ENCODE measurements around the gene PCLAF. TPM values are rescaled to one million over a fixed set of nuclear protein-coding genes. Genes with fewer than 3 reads are reported as not detected.

PCLAF gene
- total and polyA plus RNA-seq, 2 of the 13 experiments (the other 11 are each of a cell fraction or from before 2014, with no cell fraction given) = 98.6 to 98.9 TPM

- TF ChIP-seq, protein P1, sequence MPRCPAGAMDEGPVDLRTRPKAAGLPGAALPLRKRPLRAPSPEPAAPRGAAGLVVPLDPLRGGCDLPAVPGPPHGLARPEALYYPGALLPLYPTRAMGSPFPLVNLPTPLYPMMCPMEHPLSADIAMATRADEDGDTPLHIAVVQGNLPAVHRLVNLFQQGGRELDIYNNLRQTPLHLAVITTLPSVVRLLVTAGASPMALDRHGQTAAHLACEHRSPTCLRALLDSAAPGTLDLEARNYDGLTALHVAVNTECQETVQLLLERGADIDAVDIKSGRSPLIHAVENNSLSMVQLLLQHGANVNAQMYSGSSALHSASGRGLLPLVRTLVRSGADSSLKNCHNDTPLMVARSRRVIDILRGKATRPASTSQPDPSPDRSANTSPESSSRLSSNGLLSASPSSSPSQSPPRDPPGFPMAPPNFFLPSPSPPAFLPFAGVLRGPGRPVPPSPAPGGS (CRISPR knock-in tag; IDR thresholded peaks at IDR 0.05) = 0 out of 2 replicates have a peak, but pooled peaks have one; percentile 56
- TF ChIP-seq ZNF775 (CRISPR knock-in tag; IDR thresholded peaks at IDR 0.05; ENCODE audit: borderline replicate concordance) = no peak
- TF ChIP-seq, protein P2, sequence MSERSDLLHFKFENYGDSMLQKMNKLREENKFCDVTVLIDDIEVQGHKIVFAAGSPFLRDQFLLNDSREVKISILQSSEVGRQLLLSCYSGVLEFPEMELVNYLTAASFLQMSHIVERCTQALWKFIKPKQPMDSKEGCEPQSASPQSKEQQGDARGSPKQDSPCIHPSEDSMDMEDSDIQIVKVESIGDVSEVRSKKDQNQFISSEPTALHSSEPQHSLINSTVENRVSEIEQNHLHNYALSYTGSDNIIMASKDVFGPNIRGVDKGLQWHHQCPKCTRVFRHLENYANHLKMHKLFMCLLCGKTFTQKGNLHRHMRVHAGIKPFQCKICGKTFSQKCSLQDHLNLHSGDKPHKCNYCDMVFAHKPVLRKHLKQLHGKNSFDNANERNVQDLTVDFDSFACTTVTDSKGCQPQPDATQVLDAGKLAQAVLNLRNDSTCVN (CRISPR knock-in tag; IDR thresholded peaks at IDR 0.05; ENCODE audit: borderline replicate concordance) = no peak
- no peak for TF ChIP-seq TSC22D2 (CRISPR knock-in tag; IDR thresholded peaks at IDR 0.05; ENCODE audit: borderline replicate concordance)
- TF ChIP-seq ARNT (IDR thresholded peaks at IDR 0.05) = no peak
- peak; percentile 44 for TF ChIP-seq SRSF1 (optimal IDR thresholded peaks at IDR 0.05; ENCODE audit: low read depth, low read length)
- no peak for TF ChIP-seq KDM4B (CRISPR knock-in tag; IDR thresholded peaks at IDR 0.05)
- 0 out of 2 replicates have a peak, but pooled peaks have one; percentile 14 for TF ChIP-seq FOXO1 (CRISPR knock-in tag; IDR thresholded peaks at IDR 0.05)
- no peak for TF ChIP-seq AFF4 (CRISPR knock-in tag; IDR thresholded peaks at IDR 0.05)
- no peak for TF ChIP-seq HNRNPLL (IDR thresholded peaks at IDR 0.05; ENCODE audit: low read depth, low read length, poor library complexity, severe bottlenecking)
- TF ChIP-seq TGIF2 (CRISPR knock-in tag; IDR thresholded peaks at IDR 0.05) = no peak; the same call in 1 of the 2 replicates
- TF ChIP-seq HMGXB3 (CRISPR knock-in tag; IDR thresholded peaks at IDR 0.05; ENCODE audit: borderline replicate concordance) = peak; percentile 31
- TF ChIP-seq ZNF737 (CRISPR knock-in tag; IDR thresholded peaks at IDR 0.05; ENCODE audit: borderline replicate concordance) = no peak
- TF ChIP-seq ZNF724P (CRISPR knock-in tag; IDR thresholded peaks at IDR 0.05; ENCODE audit: borderline replicate concordance) = 0 out of 2 replicates have a peak, but pooled peaks have one; percentile 44
- TF ChIP-seq, protein P3, sequence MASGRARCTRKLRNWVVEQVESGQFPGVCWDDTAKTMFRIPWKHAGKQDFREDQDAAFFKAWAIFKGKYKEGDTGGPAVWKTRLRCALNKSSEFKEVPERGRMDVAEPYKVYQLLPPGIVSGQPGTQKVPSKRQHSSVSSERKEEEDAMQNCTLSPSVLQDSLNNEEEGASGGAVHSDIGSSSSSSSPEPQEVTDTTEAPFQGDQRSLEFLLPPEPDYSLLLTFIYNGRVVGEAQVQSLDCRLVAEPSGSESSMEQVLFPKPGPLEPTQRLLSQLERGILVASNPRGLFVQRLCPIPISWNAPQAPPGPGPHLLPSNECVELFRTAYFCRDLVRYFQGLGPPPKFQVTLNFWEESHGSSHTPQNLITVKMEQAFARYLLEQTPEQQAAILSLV (CRISPR knock-in tag; IDR thresholded peaks at IDR 0.05; ENCODE audit: borderline replicate concordance) = peak; percentile 55; the same call in 1 of the 2 replicates
- TF ChIP-seq SMARCC2 (IDR thresholded peaks at IDR 0.05) = no peak
- peak; percentile 62 for TF ChIP-seq KAT8 (CRISPR knock-in tag; IDR thresholded peaks at IDR 0.05)
These were observed at the start of gene PCLAF (continued) for GRCh38 chr15:64381000-64381751.

All from HepG2 (cell line).